Measurements from ENCODE around the gene IL10.

GRCh38 chr1:206725109-206725963 is 47.0 kb downstream of the IL10 start:
- TF ChIP-seq EP300 (IDR thresholded peaks at IDR 0.05) = no peak
- peak in 5 of 6 experiments; percentile 14 to 45 (median 33) for TF ChIP-seq CTCF (IDR thresholded peaks at IDR 0.05)

All from upper lobe of left lung (tissue), 4 donors.